ENCODE results near the gene TDP2.

TDP2 gene

GRCh38 chr6:24708612-24709011 lies 41.9 kb upstream of the TDP2 start:
- Histone ChIP-seq H3K36me3 (replicated peaks in 1 of 2; ENCODE audit: control insufficient read depth in 2 of 2, insufficient read depth in 2 of 2, low read length in 2 of 2) (peaks cover 28 to 100% of the 10 kb centered on the region in 2 donors), H2BK12ac (ENCODE audit: low read length) (no peak overlapping the region), H3K18ac (ENCODE audit: low read length) (no peak overlapping the region), H4K91ac (ENCODE audit: low read depth, low read length, poor library complexity) (no peak overlapping the region), H4K8ac (ENCODE audit: low read depth, low read length) (no peak overlapping the region), H2AK5ac (ENCODE audit: low read depth, low read length) (no peak overlapping the region), H3K4me1 (ENCODE audit: control insufficient read depth in 2 of 2, insufficient read depth in 1 of 2, low read depth in 1 of 2, low read length in 2 of 2) (no peaks in the 10 kb centered on the region), H2BK5ac (ENCODE audit: low read length) (no peak overlapping the region), H2BK15ac (ENCODE audit: low read length) (no peak overlapping the region), H2AFZ (ENCODE audit: low read length) (no peak overlapping the region), H3K14ac (ENCODE audit: low read length) (no peak overlapping the region), H3K4me3 (ENCODE audit: low read length in 2 of 2) (no peak overlapping the region), H3K4me2 (ENCODE audit: insufficient read depth, low read length, poor library complexity, severe bottlenecking) (no peak overlapping the region), H3K27me3 (ENCODE audit: control insufficient read depth in 3 of 3, insufficient read depth in 3 of 3, low read depth in 1 of 3, low read length in 3 of 3) (no peaks in the 10 kb centered on the region), H3K27ac (replicated peaks; ENCODE audit: low read length) (no peak overlapping the region), H3K23ac (ENCODE audit: low read depth, low read length, poor library complexity) (no peak overlapping the region), H3K9me3 (replicated peaks in 1 of 2; ENCODE audit: control insufficient read depth in 2 of 2, insufficient read depth in 1 of 2, low read depth in 1 of 2, low read length in 2 of 2) (no peaks in the 10 kb centered on the region), H3K4ac (ENCODE audit: low read length) (no peak overlapping the region), H2BK120ac (ENCODE audit: low read depth, low read length) (no peak overlapping the region), H3K9ac (ENCODE audit: low read depth, low read length, poor library complexity) (no peak overlapping the region), H3K79me1 (ENCODE audit: low read depth, low read length) (peaks cover 3% of the 10 kb centered on the region)
- no peak for DNase-seq (ENCODE audit: low spot score)
- WGBS, 2 donors (ENCODE audit: extremely low coverage in 2 of 2, insufficient read length in 2 of 2, insufficient replicate concordance in 1 of 2) = no CpG with 5 or more reads among the region's 3 CpGs

GRCh38 chr6:24704468-24704867 lies 37.8 kb upstream of the TDP2 start:
- no peak overlapping the region for H2AK5ac ChIP-seq (ENCODE audit: low read depth, low read length)
- no peak overlapping the region for H3K4me3 ChIP-seq (ENCODE audit: low read length in 2 of 2)
- no peak overlapping the region for H2BK120ac ChIP-seq (ENCODE audit: low read depth, low read length)
- no peak overlapping the region for H3K14ac ChIP-seq (ENCODE audit: low read length)
- no peak overlapping the region for H3K4me2 ChIP-seq (ENCODE audit: insufficient read depth, low read length, poor library complexity, severe bottlenecking)
- H2BK5ac ChIP-seq (ENCODE audit: low read length) = no peak overlapping the region
- no peaks in the 10 kb centered on the region for H3K79me1 ChIP-seq (ENCODE audit: low read depth, low read length)
- no peak overlapping the region for H2BK15ac ChIP-seq (ENCODE audit: low read length)
- no peaks in the 10 kb centered on the region for H3K27me3 ChIP-seq (ENCODE audit: control insufficient read depth in 3 of 3, insufficient read depth in 3 of 3, low read depth in 1 of 3, low read length in 3 of 3)
- H4K8ac ChIP-seq (ENCODE audit: low read depth, low read length) = no peak overlapping the region
- no peak overlapping the region for H3K4ac ChIP-seq (ENCODE audit: low read length)
- no peak overlapping the region for H3K9ac ChIP-seq (ENCODE audit: low read depth, low read length, poor library complexity)
- no peak overlapping the region for H2BK12ac ChIP-seq (ENCODE audit: low read length)
- H3K27ac ChIP-seq (replicated peaks; ENCODE audit: low read length) = no peak overlapping the region
- H3K18ac ChIP-seq (ENCODE audit: low read length) = no peak overlapping the region
- H3K9me3 ChIP-seq (replicated peaks in 1 of 2; ENCODE audit: control insufficient read depth in 2 of 2, insufficient read depth in 1 of 2, low read depth in 1 of 2, low read length in 2 of 2) = no peaks in the 10 kb centered on the region
- H3K36me3 ChIP-seq (replicated peaks in 1 of 2; ENCODE audit: control insufficient read depth in 2 of 2, insufficient read depth in 2 of 2, low read length in 2 of 2) = peaks cover 19 to 97% of the 10 kb centered on the region in 2 donors
- H2AFZ ChIP-seq (ENCODE audit: low read length) = no peak overlapping the region
- DNase-seq (ENCODE audit: low spot score) = no peak
- no peak overlapping the region for H3K23ac ChIP-seq (ENCODE audit: low read depth, low read length, poor library complexity)
- H3K4me1 ChIP-seq (ENCODE audit: control insufficient read depth in 2 of 2, insufficient read depth in 1 of 2, low read depth in 1 of 2, low read length in 2 of 2) = no peaks in the 10 kb centered on the region
- H4K91ac ChIP-seq (ENCODE audit: low read depth, low read length, poor library complexity) = no peak overlapping the region

- H3K4ac ChIP-seq (ENCODE audit: low read length) = no peak overlapping the region
- H4K91ac ChIP-seq (ENCODE audit: low read depth, low read length, poor library complexity) = no peak overlapping the region
- no peak overlapping the region for H4K8ac ChIP-seq (ENCODE audit: low read depth, low read length)
- no peak overlapping the region for H3K4me2 ChIP-seq (ENCODE audit: insufficient read depth, low read length, poor library complexity, severe bottlenecking)
- H2AFZ ChIP-seq (ENCODE audit: low read length) = no peak overlapping the region
- no peaks in the 10 kb centered on the region for H3K4me1 ChIP-seq (ENCODE audit: control insufficient read depth in 2 of 2, insufficient read depth in 1 of 2, low read depth in 1 of 2, low read length in 2 of 2)
- H3K36me3 ChIP-seq (replicated peaks in 1 of 2; ENCODE audit: control insufficient read depth in 2 of 2, insufficient read depth in 2 of 2, low read length in 2 of 2) = peaks cover 8 to 93% of the 10 kb centered on the region in 2 donors
- H3K23ac ChIP-seq (ENCODE audit: low read depth, low read length, poor library complexity) = no peak overlapping the region
- no peaks in the 10 kb centered on the region for H3K79me1 ChIP-seq (ENCODE audit: low read depth, low read length)
- H3K9me3 ChIP-seq (replicated peaks in 1 of 2; ENCODE audit: control insufficient read depth in 2 of 2, insufficient read depth in 1 of 2, low read depth in 1 of 2, low read length in 2 of 2) = no peaks in the 10 kb centered on the region
- no peak overlapping the region for H3K18ac ChIP-seq (ENCODE audit: low read length)
- H2BK15ac ChIP-seq (ENCODE audit: low read length) = no peak overlapping the region
- no peak for DNase-seq (ENCODE audit: low spot score)
- H3K14ac ChIP-seq (ENCODE audit: low read length) = no peak overlapping the region
- no peak overlapping the region for H2AK5ac ChIP-seq (ENCODE audit: low read depth, low read length)
- H3K27ac ChIP-seq (replicated peaks; ENCODE audit: low read length) = no peak overlapping the region
- H3K27me3 ChIP-seq (ENCODE audit: control insufficient read depth in 3 of 3, insufficient read depth in 3 of 3, low read depth in 1 of 3, low read length in 3 of 3) = no peaks in the 10 kb centered on the region
- no peak overlapping the region for H3K9ac ChIP-seq (ENCODE audit: low read depth, low read length, poor library complexity)
- no peak overlapping the region for H2BK5ac ChIP-seq (ENCODE audit: low read length)
- no peak overlapping the region for H2BK120ac ChIP-seq (ENCODE audit: low read depth, low read length)
- WGBS, 2 donors (ENCODE audit: extremely low coverage in 2 of 2, insufficient read length in 2 of 2, insufficient replicate concordance in 1 of 2) = no CpG with 5 or more reads among the region's 4 CpGs
- H2BK12ac ChIP-seq (ENCODE audit: low read length) = no peak overlapping the region
- no peak overlapping the region for H3K4me3 ChIP-seq (ENCODE audit: low read length in 2 of 2)
Observed at GRCh38 chr6:24702720-24703282, 36.1 kb upstream of the TDP2 start.

GRCh38 chr6:24699521-24700359 lies 33.0 kb upstream of the TDP2 start:
- H3K36me3 ChIP-seq (replicated peaks in 1 of 2; ENCODE audit: control insufficient read depth in 2 of 2, insufficient read depth in 2 of 2, low read length in 2 of 2) = peaks cover 0 to 63% of the 10 kb centered on the region in 2 donors
- no peaks in the 10 kb centered on the region for H3K79me1 ChIP-seq (ENCODE audit: low read depth, low read length)
- no peaks in the 10 kb centered on the region for H3K4me1 ChIP-seq (ENCODE audit: control insufficient read depth in 2 of 2, insufficient read depth in 1 of 2, low read depth in 1 of 2, low read length in 2 of 2)
- H3K27ac ChIP-seq (replicated peaks; ENCODE audit: low read length) = no peak overlapping the region
- no peak overlapping the region for H2BK12ac ChIP-seq (ENCODE audit: low read length)
- no peak overlapping the region for H3K4me3 ChIP-seq (ENCODE audit: low read length in 2 of 2)
- H3K14ac ChIP-seq (ENCODE audit: low read length) = no peak overlapping the region
- H4K91ac ChIP-seq (ENCODE audit: low read depth, low read length, poor library complexity) = no peak overlapping the region
- no peaks in the 10 kb centered on the region for H3K9me3 ChIP-seq (replicated peaks in 1 of 2; ENCODE audit: control insufficient read depth in 2 of 2, insufficient read depth in 1 of 2, low read depth in 1 of 2, low read length in 2 of 2)
- H2AFZ ChIP-seq (ENCODE audit: low read length) = no peak overlapping the region
- H4K8ac ChIP-seq (ENCODE audit: low read depth, low read length) = no peak overlapping the region
- no CpG with 5 or more reads among the region's 3 CpGs for WGBS, 2 donors (ENCODE audit: extremely low coverage in 2 of 2, insufficient read length in 2 of 2, insufficient replicate concordance in 1 of 2)
- no peaks in the 10 kb centered on the region for H3K27me3 ChIP-seq (ENCODE audit: control insufficient read depth in 3 of 3, insufficient read depth in 3 of 3, low read depth in 1 of 3, low read length in 3 of 3)
- H3K9ac ChIP-seq (ENCODE audit: low read depth, low read length, poor library complexity) = no peak overlapping the region
- no peak overlapping the region for H2BK15ac ChIP-seq (ENCODE audit: low read length)
- H3K18ac ChIP-seq (ENCODE audit: low read length) = no peak overlapping the region
- no peak overlapping the region for H3K23ac ChIP-seq (ENCODE audit: low read depth, low read length, poor library complexity)
- no peak overlapping the region for H2BK120ac ChIP-seq (ENCODE audit: low read depth, low read length)
- no peak overlapping the region for H3K4me2 ChIP-seq (ENCODE audit: insufficient read depth, low read length, poor library complexity, severe bottlenecking)
- H2AK5ac ChIP-seq (ENCODE audit: low read depth, low read length) = no peak overlapping the region
- no peak for DNase-seq (ENCODE audit: low spot score)
- H3K4ac ChIP-seq (ENCODE audit: low read length) = no peak overlapping the region
- no peak overlapping the region for H2BK5ac ChIP-seq (ENCODE audit: low read length)
